Measurements from ENCODE around the gene RPTOR.
A peak's percentile ranks its signal among the peaks of the same experiment; 100 is the strongest.

RPTOR gene

GRCh38 chr17:80845863-80846671 is 301.4 kb downstream of the RPTOR start:
- DNase-seq (ENCODE audit: low read depth, low spot score), result no peak

- DNase-seq (ENCODE audit: low read depth, low spot score), result no peak
These were observed 302.3 kb downstream of the RPTOR start for GRCh38 chr17:80846932-80847331.

- peak; percentile 35 for DNase-seq (ENCODE audit: low read depth, low spot score)
These were observed 303.0 kb downstream of the RPTOR start for GRCh38 chr17:80847496-80848230.

GRCh38 chr17:80848449-80849102 is 303.9 kb downstream of the RPTOR start:
- no peak for DNase-seq (ENCODE audit: low read depth, low spot score)

GRCh38 chr17:80849119-80849518 is 304.5 kb downstream of the RPTOR start:
- DNase-seq (ENCODE audit: low read depth, low spot score), result no peak

GRCh38 chr17:80850109-80850508 is 305.5 kb downstream of the RPTOR start:
- no peak for DNase-seq (ENCODE audit: low read depth, low spot score)

GRCh38 chr17:80850817-80851216 is 306.2 kb downstream of the RPTOR start:
- DNase-seq (ENCODE audit: low read depth, low spot score), result no peak

GRCh38 chr17:80851277-80851925 is 306.8 kb downstream of the RPTOR start:
- DNase-seq (ENCODE audit: low read depth, low spot score), result no peak

- no peak for DNase-seq (ENCODE audit: low read depth, low spot score)
These were observed 307.9 kb downstream of the RPTOR start for GRCh38 chr17:80852476-80853015.

GRCh38 chr17:80853076-80853475 is 308.4 kb downstream of the RPTOR start:
- no peak for DNase-seq (ENCODE audit: low read depth, low spot score)

GRCh38 chr17:80854220-80854619 is 309.6 kb downstream of the RPTOR start:
- no peak for DNase-seq (ENCODE audit: low read depth, low spot score)

- no peak for DNase-seq (ENCODE audit: low read depth, low spot score)
These were observed 310.7 kb downstream of the RPTOR start for GRCh38 chr17:80855196-80855947.

GRCh38 chr17:80855948-80856862 is 311.6 kb downstream of the RPTOR start:
- peak; percentile 73 for DNase-seq (ENCODE audit: low read depth, low spot score)

- no peak for DNase-seq (ENCODE audit: low read depth, low spot score)
These were observed 312.5 kb downstream of the RPTOR start for GRCh38 chr17:80856863-80857755.

- no peak for DNase-seq (ENCODE audit: low read depth, low spot score)
These were observed 313.1 kb downstream of the RPTOR start for GRCh38 chr17:80857756-80858171.

GRCh38 chr17:80858301-80859001 is 313.8 kb downstream of the RPTOR start:
- no peak for DNase-seq (ENCODE audit: low read depth, low spot score)

- DNase-seq (ENCODE audit: low read depth, low spot score), result no peak
These were observed 314.6 kb downstream of the RPTOR start for GRCh38 chr17:80859002-80859941.
